ENCODE results near the gene STK11. TPM values are rescaled to one million over a fixed set of nuclear protein-coding genes. Genes with fewer than 3 reads are reported as not detected.

The STK11 gene
- total RNA-seq, 1 donor from 2014 or later, result 59.3 TPM

DNA sequence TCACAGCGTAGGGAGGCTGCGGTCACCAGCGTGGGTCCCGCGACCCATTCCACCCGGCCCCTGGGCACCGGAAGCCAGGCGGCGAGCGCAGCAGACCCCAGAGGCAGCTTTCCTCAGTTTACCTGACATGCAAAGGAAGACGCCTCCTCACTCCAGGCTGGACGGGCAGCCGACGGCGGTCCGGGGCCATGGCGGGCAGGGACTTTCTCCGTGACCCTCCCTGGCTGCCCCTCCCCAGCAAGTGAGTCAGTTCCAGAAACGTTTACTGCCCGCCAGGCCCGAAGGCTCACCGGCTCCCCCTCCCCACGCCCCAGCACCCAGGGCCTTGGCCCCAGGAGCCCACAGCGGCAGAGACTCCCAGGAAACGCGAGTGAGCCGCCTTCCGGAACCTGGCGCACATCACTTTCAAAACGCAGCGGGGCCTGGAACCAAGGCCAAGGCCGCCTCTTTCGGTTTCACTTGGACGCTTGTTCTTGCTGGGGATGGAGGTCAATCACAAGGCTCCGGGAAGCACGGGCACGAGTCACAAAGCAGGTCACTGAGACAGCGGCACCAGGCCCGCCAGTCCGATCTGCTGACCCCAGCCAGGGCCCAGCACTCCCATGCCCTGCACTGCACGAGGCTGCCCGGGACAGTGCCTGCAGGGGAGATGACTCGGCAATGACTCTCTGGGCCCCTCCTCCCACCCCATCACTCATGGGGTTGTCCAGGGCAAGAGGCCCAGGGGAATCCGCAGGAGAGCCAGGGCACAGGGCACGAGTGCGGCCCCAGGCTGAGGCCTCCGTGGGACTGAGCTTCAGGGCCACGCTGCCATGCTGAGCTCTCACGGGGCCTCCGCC is 36.8 kb upstream of the STK11 start:
- H3K4me3 Mint-ChIP-seq (ENCODE audit: low read depth), result no peak overlapping the region
- TF ChIP-seq, protein P1, sequence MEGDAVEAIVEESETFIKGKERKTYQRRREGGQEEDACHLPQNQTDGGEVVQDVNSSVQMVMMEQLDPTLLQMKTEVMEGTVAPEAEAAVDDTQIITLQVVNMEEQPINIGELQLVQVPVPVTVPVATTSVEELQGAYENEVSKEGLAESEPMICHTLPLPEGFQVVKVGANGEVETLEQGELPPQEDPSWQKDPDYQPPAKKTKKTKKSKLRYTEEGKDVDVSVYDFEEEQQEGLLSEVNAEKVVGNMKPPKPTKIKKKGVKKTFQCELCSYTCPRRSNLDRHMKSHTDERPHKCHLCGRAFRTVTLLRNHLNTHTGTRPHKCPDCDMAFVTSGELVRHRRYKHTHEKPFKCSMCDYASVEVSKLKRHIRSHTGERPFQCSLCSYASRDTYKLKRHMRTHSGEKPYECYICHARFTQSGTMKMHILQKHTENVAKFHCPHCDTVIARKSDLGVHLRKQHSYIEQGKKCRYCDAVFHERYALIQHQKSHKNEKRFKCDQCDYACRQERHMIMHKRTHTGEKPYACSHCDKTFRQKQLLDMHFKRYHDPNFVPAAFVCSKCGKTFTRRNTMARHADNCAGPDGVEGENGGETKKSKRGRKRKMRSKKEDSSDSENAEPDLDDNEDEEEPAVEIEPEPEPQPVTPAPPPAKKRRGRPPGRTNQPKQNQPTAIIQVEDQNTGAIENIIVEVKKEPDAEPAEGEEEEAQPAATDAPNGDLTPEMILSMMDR (IDR thresholded peaks at IDR 0.05; ENCODE audit: unreplicated experiment), result no peak
- DNase-seq (ENCODE audit: low spot score, unreplicated experiment), result no peak
- H3K27ac Mint-ChIP-seq, result peak overlapping the region; percentile 56
- peaks cover 3% of the 10 kb centered on the region for H3K36me3 Mint-ChIP-seq (ENCODE audit: insufficient read depth)
- peaks cover 19% of the 10 kb centered on the region for H3K4me1 Mint-ChIP-seq (ENCODE audit: low read depth)
- H3K9me3 Mint-ChIP-seq (ENCODE audit: low read depth), result no peaks in the 10 kb centered on the region
- H3K27me3 Mint-ChIP-seq, result no peaks in the 10 kb centered on the region

DNA sequence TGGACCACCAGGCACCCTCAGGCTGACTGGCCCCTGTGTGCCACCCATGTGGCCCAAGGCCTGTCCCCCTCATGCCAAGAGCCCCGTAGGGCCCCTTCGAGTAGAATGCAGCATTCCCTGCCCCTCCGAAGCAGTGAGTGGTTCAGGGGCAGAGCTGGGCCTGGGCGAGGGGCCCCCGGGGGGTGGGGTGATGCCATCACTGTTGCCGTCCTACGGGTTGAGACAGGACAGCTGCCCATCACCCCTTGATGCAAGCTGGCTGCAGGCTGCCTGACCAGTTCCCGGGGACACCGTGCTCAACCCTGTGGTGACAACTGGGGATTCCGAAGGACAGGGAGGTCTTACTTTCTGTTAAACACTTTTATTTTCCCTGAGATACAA is 36.2 kb upstream of the STK11 start:
- Mint-ChIP-seq H3K4me1 (ENCODE audit: low read depth) (peaks cover 19% of the 10 kb centered on the region), H3K36me3 (ENCODE audit: insufficient read depth) (peaks cover 3% of the 10 kb centered on the region), H3K9me3 (ENCODE audit: low read depth) (no peaks in the 10 kb centered on the region), H3K4me3 (ENCODE audit: low read depth) (no peak overlapping the region), H3K27me3 (no peaks in the 10 kb centered on the region), H3K27ac (peak overlapping the region; percentile 24)
- no peak for DNase-seq (ENCODE audit: low spot score, unreplicated experiment)
- TF ChIP-seq, protein P1 (IDR thresholded peaks at IDR 0.05; ENCODE audit: unreplicated experiment), result no peak

DNA sequence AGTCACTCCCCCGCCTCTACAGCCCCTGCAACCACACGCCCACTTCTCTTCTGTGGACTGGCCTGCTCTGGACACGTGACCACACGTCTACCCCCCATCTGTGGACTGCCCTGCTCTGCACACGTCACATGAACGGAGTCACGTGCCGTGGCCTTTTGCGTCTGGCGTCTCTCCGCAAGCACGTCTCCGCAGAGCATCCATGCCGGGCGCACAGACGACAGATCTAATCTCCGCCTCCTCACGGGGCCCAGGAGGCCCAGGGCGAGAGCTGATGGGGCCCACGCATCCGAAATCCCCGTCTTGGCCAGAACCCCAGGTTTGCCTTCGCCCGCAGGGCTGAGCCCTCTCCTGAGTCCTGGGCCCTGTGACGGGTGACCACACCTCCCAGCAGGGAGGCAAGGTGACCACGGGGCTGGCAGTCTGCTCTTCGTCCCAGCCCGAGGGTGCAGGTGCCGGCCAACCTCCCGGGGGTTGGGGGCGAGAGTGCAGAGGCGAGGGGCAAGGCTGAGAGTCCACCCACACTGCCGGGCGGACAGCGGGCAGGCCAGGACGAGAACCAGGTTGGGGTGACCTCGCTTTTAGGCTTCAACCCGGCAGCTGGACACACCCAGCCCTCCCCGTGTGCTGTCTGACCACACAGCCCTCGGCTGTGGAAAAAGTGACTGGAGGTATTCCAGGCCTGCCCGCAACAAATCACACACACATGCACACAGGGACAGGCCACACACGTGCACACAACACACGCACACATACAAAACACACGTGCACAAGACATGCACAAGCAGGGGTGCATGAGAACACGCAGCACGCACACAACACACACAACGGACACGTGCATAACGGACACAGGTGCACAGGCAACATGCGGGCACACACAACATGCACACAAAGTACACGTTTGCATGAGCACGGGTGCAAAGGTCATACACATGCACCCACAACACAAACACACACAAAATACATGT is 35.4 kb upstream of the STK11 start:
- TF ChIP-seq, protein P1 (IDR thresholded peaks at IDR 0.05; ENCODE audit: unreplicated experiment), result no peak
- H3K9me3 Mint-ChIP-seq (ENCODE audit: low read depth), result no peaks in the 10 kb centered on the region
- peaks cover 3% of the 10 kb centered on the region for H3K36me3 Mint-ChIP-seq (ENCODE audit: insufficient read depth)
- peaks cover 19% of the 10 kb centered on the region for H3K4me1 Mint-ChIP-seq (ENCODE audit: low read depth)
- no peaks in the 10 kb centered on the region for H3K27me3 Mint-ChIP-seq
- H3K27ac Mint-ChIP-seq, result peak overlapping the region; percentile 53
- no peak overlapping the region for H3K4me3 Mint-ChIP-seq (ENCODE audit: low read depth)
- DNase-seq (ENCODE audit: low spot score, unreplicated experiment), result no peak

DNA sequence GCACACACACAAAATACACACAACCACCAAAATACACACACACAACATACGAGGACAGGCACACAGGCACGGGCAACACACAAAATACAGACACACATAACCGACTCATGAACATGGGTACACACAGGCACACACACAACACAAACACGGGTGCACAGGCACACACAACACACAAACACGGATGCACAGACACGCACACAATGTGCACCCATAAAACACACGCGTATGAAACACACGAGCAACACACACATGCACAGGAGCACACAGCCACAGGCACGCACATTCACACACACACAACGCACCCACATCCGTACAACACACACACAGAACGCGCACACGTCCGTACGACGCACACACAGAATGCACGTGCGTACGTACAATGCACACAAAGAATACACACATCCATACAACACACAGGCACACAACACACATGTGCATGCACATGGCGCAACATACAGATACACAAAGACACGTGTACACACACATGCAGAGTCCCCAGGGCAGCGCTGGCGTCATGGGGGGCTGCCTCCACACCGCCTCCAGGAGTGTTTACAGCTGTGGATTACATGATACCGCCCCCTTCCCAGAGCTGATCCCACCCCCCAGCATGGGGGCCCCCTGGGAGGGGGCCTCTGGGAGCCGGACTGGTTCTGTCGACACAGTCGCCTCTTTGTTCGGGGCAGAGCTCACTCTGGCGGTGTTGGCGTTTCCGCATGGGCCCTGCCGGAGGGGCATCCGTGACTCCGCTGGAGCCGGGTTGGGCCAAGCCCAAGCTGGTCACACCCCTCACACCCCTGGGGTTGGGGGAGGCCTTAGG is 34.4 kb upstream of the STK11 start:
- Mint-ChIP-seq H3K9me3 (ENCODE audit: low read depth) (no peaks in the 10 kb centered on the region), H3K27ac (peak overlapping the region; percentile 53), H3K4me3 (ENCODE audit: low read depth) (peak overlapping the region; percentile 86), H3K27me3 (no peaks in the 10 kb centered on the region), H3K36me3 (ENCODE audit: insufficient read depth) (peaks cover 3% of the 10 kb centered on the region), H3K4me1 (ENCODE audit: low read depth) (peaks cover 19% of the 10 kb centered on the region)
- TF ChIP-seq, protein P1 (IDR thresholded peaks at IDR 0.05; ENCODE audit: unreplicated experiment), result no peak
- no peak for DNase-seq (ENCODE audit: low spot score, unreplicated experiment)

Data from progenitor cell of endocrine pancreas (in vitro differentiated cells).